ENCODE results near the gene ST7.

GRCh38 chr7:117146511-117146910, 193.2 kb downstream of the ST7 start:
- TF ChIP-seq CTCF (conservative IDR thresholded peaks at IDR 0.05; ENCODE audit: low read length) (no peak), EZH2phosphoT487 (IDR thresholded peaks at IDR 0.05; ENCODE audit: borderline replicate concordance, low read depth, low read length) (no peak)

Data from OCI-LY7 (cell line).